LNCAP (cell line): ENCODE data around the gene SMOC2.

Experiments used
- CTCF ChIP-seq: fragments of 450-650 bp; IDR thresholded peaks from 2 replicates; pipeline ENCODE4 v1.5.1; 2017; ENCODE audit warnings: mild to moderate bottlenecking

The SMOC2 gene

GRCh38 chr6:168515376-168515775 is 74.4 kb downstream of the SMOC2 start:
- no peak for TF ChIP-seq CTCF

DNA sequence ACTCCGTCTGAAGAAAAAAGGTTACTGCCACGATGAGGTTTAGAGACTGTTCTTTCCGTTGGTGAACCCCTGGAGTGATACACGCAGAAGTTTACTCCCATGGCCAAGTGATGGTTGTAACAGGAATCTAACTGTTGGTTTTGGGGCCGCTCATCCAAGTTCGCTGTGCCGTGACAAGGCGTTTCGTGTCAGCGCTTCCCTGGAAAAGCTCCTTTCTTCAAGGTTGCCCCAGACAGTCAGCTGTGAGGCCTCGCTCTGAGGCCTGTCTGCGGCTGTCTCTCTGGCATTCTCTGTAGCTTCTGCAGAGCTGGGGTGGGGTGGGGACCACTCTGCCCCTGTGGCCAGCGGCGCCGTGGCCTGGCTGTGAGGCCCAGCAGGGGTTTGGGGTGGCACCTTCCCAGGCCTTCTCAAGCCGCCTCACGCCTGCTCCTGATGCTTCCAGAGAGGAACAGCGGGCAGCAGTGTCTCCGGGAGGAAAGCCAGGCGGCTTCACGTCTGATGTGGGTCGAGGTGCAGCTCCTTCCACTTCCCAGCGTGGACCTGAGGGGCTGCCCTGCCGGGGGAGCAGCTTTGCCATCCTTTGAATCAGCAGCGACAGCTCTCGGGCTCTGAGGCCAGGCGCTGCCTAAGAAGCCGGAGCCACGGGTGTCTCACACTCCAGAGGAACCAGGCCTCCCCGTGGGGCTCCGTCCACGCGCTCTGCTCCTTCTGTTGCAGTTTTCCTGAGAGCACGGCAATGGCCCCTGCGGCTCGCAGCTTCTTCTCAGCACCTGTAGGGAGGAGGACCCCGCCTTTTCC is 76.2 kb downstream of the SMOC2 start:
- no peak for TF ChIP-seq CTCF

GRCh38 chr6:168517742-168518347 is 76.9 kb downstream of the SMOC2 start:
- TF ChIP-seq CTCF = no peak

- no peak for TF ChIP-seq CTCF
Measured at GRCh38 chr6:168518348-168518745, 77.4 kb downstream of the SMOC2 start.

DNA sequence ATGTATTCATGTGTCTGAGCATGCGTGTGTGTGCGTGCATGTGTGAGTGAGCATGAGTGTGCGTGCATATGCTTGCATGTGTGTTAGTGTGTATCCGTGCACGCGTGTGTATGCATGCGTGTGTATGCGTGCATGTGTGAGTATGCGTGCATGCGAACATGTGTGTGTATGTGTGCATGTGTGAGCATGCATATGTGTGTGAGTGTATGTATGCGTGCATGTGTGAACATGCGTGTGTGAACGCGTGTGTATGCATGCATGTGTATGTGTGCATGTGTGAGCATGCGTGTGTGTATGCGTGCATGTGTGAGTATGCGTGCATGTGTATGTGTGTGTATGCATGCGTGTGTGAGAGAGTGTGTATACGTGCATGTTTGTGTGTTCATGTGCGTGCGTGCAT is 77.9 kb downstream of the SMOC2 start:
- TF ChIP-seq CTCF = no peak

DNA sequence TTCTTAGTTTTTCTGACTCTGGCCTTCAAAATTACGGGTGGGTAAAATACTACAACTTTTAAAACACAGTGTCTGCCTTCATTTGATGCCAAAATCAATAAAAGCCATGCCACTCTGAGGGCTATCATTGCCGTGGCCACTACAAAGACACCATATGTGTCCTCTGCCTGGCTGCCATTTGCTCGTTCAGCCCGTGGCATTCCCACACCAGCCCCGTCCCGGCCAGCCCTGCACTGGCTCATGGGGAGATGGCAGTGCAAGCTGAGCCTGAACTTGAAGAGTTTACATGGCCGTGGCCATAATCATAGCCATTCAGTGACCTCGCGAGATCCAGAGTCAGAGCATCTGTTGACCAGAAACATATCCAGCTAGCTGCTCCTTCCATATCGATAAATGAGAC is 79.2 kb downstream of the SMOC2 start:
- no peak for TF ChIP-seq CTCF

DNA sequence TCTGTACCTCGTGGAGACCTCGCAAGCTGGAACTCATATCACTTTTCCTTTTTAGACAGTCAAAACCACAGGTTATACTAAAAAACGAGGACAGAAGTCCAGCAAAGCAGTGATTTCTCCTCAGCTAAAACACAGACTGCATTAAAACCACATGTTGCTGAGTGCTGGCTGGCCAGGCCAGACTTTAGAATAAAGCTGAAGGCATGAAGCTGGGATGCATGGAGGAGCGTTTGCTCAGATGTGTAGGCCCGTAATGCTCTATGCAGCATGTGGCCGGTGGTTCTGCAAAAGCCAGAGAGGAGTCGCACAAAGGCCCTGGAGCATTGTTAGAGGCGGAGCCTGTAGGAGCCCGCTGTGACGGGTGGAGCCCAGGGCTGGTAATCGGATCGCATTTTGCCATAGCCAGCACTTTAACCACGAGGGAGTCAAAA is 83.6 kb downstream of the SMOC2 start:
- TF ChIP-seq CTCF = no peak
